WERI-Rb-1 (cell line): ENCODE data around the gene GYG2.

ENCODE experiments used
- DNase-seq: peaks from one replicate; pipeline ENCODE4 v3.0.0-alpha.2; 2020
- H3K27ac ChIP-seq: fragments of 250-450 bp; sonication (Bioruptor Pico); 2 replicates; pipeline ENCODE4 v1.5.1; 2020; ENCODE audit warnings: mild to moderate bottlenecking, moderate library complexity
- H3K27me3 ChIP-seq: fragments of 250-450 bp; sonication (Bioruptor Pico); 2 replicates; pipeline ENCODE4 v1.5.1; 2021; ENCODE audit warnings: mild to moderate bottlenecking, low read depth, moderate library complexity; ENCODE audit not compliant: insufficient read depth, severe bottlenecking
- H3K36me3 ChIP-seq: fragments of 250-450 bp; sonication (Bioruptor Pico); 2 replicates; pipeline ENCODE4 v1.5.1; 2020; ENCODE audit warnings: mild to moderate bottlenecking, moderate library complexity
- H3K4me3 ChIP-seq: 2 replicates; pipeline ENCODE4 v1.5.1; 2011; ENCODE audit warnings: low read depth, mild to moderate bottlenecking, control low read depth, low read length
- H3K9me3 ChIP-seq: fragments of 250-450 bp; sonication (Bioruptor Pico); 2 replicates; pipeline ENCODE4 v1.5.1; 2021; ENCODE audit warnings: mild to moderate bottlenecking, moderate library complexity; ENCODE audit not compliant: severe bottlenecking
- TF ChIP-seq, protein P1 (sequence below): IDR thresholded peaks from 2 replicates; pipeline ENCODE4 v1.5.1; 2011; ENCODE audit warnings: low read depth, mild to moderate bottlenecking, control low read depth, inconsistent platforms, low read length

The GYG2 gene

DNA sequence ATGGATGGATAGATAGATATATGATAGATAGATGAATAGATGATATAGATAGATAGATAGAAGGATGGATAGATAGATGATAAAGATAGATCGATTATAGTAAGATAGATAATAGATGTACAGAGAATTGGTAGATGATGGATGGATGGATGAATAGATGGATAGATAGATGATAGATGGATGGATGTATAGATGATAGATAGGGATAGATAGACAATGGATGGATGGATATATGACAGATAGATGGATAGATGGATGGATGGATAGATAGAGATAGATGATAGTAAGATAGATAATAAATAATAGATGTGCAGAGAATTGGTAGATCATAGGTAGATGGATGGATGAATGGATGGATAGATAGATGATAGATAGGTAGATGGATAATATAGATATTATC is 12.2 kb downstream of the GYG2 start:
- no peak overlapping the region for H3K27ac ChIP-seq
- no peak for DNase-seq
- TF ChIP-seq, protein P1, sequence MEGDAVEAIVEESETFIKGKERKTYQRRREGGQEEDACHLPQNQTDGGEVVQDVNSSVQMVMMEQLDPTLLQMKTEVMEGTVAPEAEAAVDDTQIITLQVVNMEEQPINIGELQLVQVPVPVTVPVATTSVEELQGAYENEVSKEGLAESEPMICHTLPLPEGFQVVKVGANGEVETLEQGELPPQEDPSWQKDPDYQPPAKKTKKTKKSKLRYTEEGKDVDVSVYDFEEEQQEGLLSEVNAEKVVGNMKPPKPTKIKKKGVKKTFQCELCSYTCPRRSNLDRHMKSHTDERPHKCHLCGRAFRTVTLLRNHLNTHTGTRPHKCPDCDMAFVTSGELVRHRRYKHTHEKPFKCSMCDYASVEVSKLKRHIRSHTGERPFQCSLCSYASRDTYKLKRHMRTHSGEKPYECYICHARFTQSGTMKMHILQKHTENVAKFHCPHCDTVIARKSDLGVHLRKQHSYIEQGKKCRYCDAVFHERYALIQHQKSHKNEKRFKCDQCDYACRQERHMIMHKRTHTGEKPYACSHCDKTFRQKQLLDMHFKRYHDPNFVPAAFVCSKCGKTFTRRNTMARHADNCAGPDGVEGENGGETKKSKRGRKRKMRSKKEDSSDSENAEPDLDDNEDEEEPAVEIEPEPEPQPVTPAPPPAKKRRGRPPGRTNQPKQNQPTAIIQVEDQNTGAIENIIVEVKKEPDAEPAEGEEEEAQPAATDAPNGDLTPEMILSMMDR = no peak
- H3K36me3 ChIP-seq = peaks cover 5% of the 10 kb centered on the region; the same call in 1 of the 2 replicates
- H3K9me3 ChIP-seq = no peaks in the 10 kb centered on the region
- no peak overlapping the region for H3K4me3 ChIP-seq
- no peaks in the 10 kb centered on the region for H3K27me3 ChIP-seq

DNA sequence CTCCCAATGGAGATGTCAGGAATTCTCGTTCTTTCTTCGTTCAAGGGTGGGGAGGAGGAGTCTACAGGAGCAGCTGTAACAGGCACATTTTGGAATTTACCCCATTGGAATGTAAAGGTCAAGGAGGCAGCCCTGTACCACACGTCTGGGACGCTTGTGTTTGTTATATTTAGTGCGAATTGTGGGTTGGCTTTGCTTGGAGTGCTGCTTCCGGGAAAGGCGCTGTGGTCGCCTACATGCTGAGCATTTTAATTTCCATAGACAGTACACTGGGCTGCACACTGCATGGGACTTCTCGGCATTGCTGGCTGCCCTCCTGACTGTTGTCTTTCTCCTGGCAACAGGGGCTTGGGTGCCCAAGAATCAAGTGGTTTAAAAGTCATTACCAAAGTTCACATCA is 12.8 kb downstream of the GYG2 start:
- Histone ChIP-seq H3K27ac (no peak overlapping the region), H3K4me3 (no peak overlapping the region), H3K9me3 (no peaks in the 10 kb centered on the region), H3K27me3 (no peaks in the 10 kb centered on the region), H3K36me3 (peaks cover 8% of the 10 kb centered on the region)
- DNase-seq = no peak
- TF ChIP-seq, protein P1 = no peak

DNA sequence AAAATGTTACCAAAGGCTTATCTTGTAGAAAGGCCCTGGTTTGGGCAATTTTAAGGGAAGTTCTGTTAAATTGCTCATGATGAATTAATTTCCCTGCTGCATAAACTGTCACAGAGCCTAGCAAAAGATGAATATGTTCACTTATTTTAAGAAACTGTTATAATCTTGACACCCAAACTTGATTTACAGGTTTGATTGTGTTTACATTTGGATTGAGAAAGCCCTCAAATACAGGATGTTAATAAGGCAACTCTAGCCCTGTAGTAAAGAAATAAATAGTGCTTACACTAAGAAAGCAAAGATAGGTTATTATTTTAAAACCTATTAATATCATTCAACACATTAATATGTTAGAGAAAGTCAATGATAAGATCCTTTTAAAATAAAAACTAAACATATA is 18.3 kb downstream of the GYG2 start:
- Histone ChIP-seq H3K27ac (no peak overlapping the region), H3K36me3 (peaks cover 8% of the 10 kb centered on the region), H3K4me3 (no peak overlapping the region), H3K9me3 (no peaks in the 10 kb centered on the region), H3K27me3 (no peaks in the 10 kb centered on the region)
- TF ChIP-seq, protein P1 = no peak
- no peak for DNase-seq

DNA sequence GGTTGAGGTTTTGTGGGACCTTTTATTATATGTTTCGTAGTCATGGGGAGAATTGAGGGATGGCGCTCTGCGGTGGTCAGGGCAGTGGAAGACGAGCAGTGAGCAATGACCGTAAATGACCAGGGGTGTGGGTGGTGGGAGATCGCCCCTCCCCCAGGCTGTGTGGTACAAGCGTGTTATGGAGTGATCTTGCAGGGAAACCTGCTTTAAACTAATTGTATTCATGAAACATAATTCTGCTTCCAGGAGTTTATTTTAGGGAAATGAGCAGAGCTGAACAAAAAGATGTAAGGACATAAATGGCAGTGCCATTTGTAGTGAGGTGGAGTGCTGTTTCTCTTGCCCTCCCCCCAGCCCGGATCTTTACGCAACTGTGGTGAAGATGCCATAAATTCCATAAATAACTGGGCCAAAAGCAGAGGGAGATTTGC is 20.2 kb downstream of the GYG2 start:
- TF ChIP-seq, protein P1 = no peak
- no peak for DNase-seq

DNA sequence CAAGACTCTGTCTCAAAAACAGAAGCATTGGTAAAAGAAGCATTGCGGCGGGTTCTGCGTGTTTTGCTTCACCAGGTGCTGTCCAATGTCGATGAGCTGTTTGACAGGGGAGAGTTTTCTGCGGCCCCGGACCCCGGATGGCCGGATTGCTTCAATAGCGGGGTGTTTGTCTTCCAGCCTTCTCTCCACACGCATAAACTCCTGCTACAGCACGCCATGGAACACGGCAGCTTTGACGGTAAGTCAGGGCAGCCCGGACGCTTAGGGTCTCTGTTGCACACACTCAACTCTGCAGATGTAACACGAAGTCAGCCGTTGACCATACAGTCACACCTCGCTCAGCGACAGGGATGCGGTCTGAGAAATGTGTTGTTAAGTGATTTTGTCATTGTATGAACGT is 26.2 kb downstream of the GYG2 start:
- Histone ChIP-seq H3K9me3 (no peaks in the 10 kb centered on the region), H3K27ac (no peak overlapping the region), H3K36me3 (peaks cover 22% of the 10 kb centered on the region), H3K27me3 (no peaks in the 10 kb centered on the region), H3K4me3 (no peak overlapping the region)
- TF ChIP-seq, protein P1 = no peak
- DNase-seq = no peak

More for the DNA sequence above, 20.2 kb downstream of the GYG2 start:
- H3K4me3 ChIP-seq = no peak overlapping the region
- peaks cover 5% of the 10 kb centered on the region for H3K36me3 ChIP-seq
- H3K9me3 ChIP-seq = no peaks in the 10 kb centered on the region
- no peaks in the 10 kb centered on the region for H3K27me3 ChIP-seq
- no peak overlapping the region for H3K27ac ChIP-seq

DNA sequence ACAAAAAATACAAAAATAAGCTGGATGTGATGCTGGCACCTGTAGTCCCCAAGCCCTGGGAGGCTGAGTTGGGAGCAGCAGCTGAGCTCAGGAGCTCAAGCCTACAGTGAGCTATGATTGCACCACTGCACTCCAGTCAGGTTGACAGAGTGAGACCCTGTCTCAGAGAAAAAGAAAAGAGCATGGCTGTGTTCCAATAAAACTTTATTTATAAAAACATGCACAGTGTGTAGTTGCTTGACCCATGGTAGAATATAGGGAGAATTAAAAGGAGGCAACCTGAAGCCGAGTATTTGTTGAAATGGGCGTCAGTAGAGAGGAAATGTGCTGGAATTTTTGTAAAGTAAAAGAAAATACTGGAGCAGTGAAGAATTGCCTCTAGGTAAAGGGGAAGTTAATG is 27.0 kb downstream of the GYG2 start:
- Histone ChIP-seq H3K27ac (no peak overlapping the region), H3K36me3 (peaks cover 25% of the 10 kb centered on the region), H3K27me3 (no peaks in the 10 kb centered on the region), H3K4me3 (no peak overlapping the region), H3K9me3 (no peaks in the 10 kb centered on the region)
- no peak for DNase-seq
- TF ChIP-seq, protein P1 = no peak
